Measurements from ENCODE around the gene RNASEH2B.

GRCh38 chr13:50994651-50995050 is 85.1 kb downstream of the RNASEH2B start:
- TF ChIP-seq EZH2 (optimal IDR thresholded peaks at IDR 0.05; ENCODE audit: low read depth, low read length), result no peak
- no peak for TF ChIP-seq CTCF (IDR thresholded peaks at IDR 0.05; ENCODE audit: low read length)

Measured in MM.1S (cell line).